A673 (cell line): ENCODE measurements around the gene MOB4. TPM values are rescaled to one million over a fixed set of nuclear protein-coding genes. Genes with fewer than 3 reads are reported as not detected.

ENCODE experiments used
- BruUV-seq: library from RNA; stranded (reverse); fragments of 400-500 nt; replicated peaks from 2 replicates; lab custom pipeline; 2021; lab: Mats Ljungman, UMichigan
- CTCF ChIA-PET: fragments of 300-600 bp; sonication (Branson Sonifier 250); formaldehyde crosslinking; loops from one replicate; lab custom pipeline; 2022; ENCODE audit warnings: antibody characterized with exemption; lab: Charles Lee
- POLR2A ChIA-PET: fragments of 300-600 bp; sonication (Branson Sonifier 250); formaldehyde crosslinking; loops from one replicate; lab custom pipeline; 2022; ENCODE audit warnings: antibody characterized with exemption; ENCODE audit not compliant: low non-redundant PET; lab: Charles Lee
- DNase-seq: peaks from one replicate; pipeline ENCODE4 v3.0.0-alpha.2; 2015; ENCODE audit warnings: low spot score
- H3K27ac ChIP-seq: fragments of 200-600 bp; sonication (generic); 2 replicates; pipeline ENCODE4 v1.5.1; 2016; ENCODE audit warnings: mixed run types, low read depth, mild to moderate bottlenecking, mixed read lengths, antibody characterized with exemption, low read length; ENCODE audit not compliant: poor library complexity, severe bottlenecking
- H3K27me3 ChIP-seq: fragments of 200-600 bp; sonication (generic); replicated peaks from 2 replicates; pipeline ENCODE4 v1.6.1; 2017; ENCODE audit warnings: mixed run types, low read depth, mild to moderate bottlenecking, mixed read lengths, antibody characterized with exemption, low read length; ENCODE audit not compliant: insufficient read depth, poor library complexity
- H3K36me3 ChIP-seq: fragments of 200-600 bp; sonication (generic); 2 replicates; pipeline ENCODE4 v1.6.1; 2016; ENCODE audit warnings: mixed run types, mild to moderate bottlenecking, mixed read lengths, antibody characterized with exemption, low read length; ENCODE audit not compliant: insufficient read depth, poor library complexity, severe bottlenecking
- H3K4me1 ChIP-seq: fragments of 200-600 bp; sonication (generic); 2 replicates; pipeline ENCODE4 v1.6.1; 2017; ENCODE audit warnings: mixed run types, mild to moderate bottlenecking, mixed read lengths, antibody characterized with exemption, low read length; ENCODE audit not compliant: insufficient read depth, poor library complexity, severe bottlenecking
- H3K4me3 ChIP-seq: fragments of 200-600 bp; sonication (generic); 2 replicates; pipeline ENCODE4 v1.5.1; 2016; ENCODE audit warnings: low read depth, mixed run types, mild to moderate bottlenecking, mixed read lengths, low read length; ENCODE audit not compliant: poor library complexity, severe bottlenecking
- H3K9me3 ChIP-seq: fragments of 200-600 bp; sonication (generic); 2 replicates; pipeline ENCODE4 v1.6.1; 2016; ENCODE audit warnings: mixed run types, low read depth, mild to moderate bottlenecking, mixed read lengths, antibody characterized with exemption, low read length; ENCODE audit not compliant: poor library complexity, severe bottlenecking
- EZH2 ChIP-seq: fragments of 200-600 bp; sonication (generic); IDR thresholded peaks from 2 replicates; pipeline ENCODE4 v1.6.1; 2017; ENCODE audit warnings: borderline replicate concordance, low read depth, mild to moderate bottlenecking, mixed read lengths, antibody characterized with exemption, low read length; ENCODE audit not compliant: poor library complexity, severe bottlenecking
- intact Hi-C: fragments of 100-400 bp; cut with micrococcal nuclease; formaldehyde crosslinking; loops from one replicate; pipeline ENCODE4 v1.10.0; 2022; ENCODE audit not compliant: unreplicated experiment
- total RNA-seq: library from RNA; stranded (reverse); gene quantifications from 2 replicates; pipeline ENCODE4 v1.2.3, GENCODE V29; 2021
- TF ChIP-seq, protein P1 (sequence below): fragments of 300-800, 200-600 bp; sonication (generic); conservative IDR thresholded peaks from 2 replicates; pipeline ENCODE4 v1.5.1; 2017; ENCODE audit warnings: low read depth, mild to moderate bottlenecking, antibody characterized with exemption, low read length, moderate library complexity, mixed read lengths

MOB4 gene
- total RNA-seq, 1 experiment from 2014 or later, result 38.0 TPM

DNA sequence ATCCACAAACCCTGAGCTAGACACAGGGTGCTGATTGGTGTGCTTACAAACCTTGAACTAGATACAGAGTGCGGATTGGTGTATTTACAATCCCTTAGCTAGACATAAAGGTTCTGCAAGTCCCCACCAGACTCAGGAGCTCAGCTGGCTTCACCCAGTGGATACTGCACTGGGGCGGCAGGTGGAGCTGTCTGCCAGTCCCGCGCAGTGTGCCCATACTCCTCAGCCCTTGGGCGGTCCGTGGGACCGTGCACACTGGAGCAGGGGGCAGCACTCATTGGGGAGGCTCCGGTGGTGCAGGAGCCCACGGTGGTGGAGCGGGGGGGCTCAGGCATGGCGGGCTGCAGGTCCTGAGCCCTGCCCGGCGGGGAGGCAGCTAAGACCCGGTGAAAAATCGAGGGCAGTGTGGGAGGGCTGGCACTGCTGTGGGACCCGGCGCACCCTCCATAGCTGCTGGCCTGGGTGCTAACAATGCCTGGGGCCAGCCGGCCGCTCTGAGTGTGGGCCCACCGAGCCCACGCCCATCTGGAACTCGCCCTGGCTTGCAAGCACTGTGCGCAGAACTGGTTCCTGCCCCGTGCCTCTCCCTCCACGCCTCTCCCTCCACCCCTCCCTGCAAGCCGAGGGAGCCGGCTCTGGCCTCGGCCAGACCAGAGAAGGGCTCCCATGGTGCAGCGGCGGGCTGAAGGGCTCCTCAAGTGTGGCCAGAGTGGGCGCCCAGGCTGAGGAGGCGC, 75.6 kb downstream of the MOB4 start:
- ChIA-PET CTCF (no interaction called here), POLR2A (no interaction called here)
- H3K9me3 ChIP-seq, result no peaks in the 10 kb centered on the region
- BruUV-seq, result no TSS peak
- no peak for DNase-seq
- peaks cover 3% of the 10 kb centered on the region for H3K4me1 ChIP-seq
- no peak for TF ChIP-seq EZH2
- TF ChIP-seq, protein P1, sequence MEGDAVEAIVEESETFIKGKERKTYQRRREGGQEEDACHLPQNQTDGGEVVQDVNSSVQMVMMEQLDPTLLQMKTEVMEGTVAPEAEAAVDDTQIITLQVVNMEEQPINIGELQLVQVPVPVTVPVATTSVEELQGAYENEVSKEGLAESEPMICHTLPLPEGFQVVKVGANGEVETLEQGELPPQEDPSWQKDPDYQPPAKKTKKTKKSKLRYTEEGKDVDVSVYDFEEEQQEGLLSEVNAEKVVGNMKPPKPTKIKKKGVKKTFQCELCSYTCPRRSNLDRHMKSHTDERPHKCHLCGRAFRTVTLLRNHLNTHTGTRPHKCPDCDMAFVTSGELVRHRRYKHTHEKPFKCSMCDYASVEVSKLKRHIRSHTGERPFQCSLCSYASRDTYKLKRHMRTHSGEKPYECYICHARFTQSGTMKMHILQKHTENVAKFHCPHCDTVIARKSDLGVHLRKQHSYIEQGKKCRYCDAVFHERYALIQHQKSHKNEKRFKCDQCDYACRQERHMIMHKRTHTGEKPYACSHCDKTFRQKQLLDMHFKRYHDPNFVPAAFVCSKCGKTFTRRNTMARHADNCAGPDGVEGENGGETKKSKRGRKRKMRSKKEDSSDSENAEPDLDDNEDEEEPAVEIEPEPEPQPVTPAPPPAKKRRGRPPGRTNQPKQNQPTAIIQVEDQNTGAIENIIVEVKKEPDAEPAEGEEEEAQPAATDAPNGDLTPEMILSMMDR, result no peak
- H3K36me3 ChIP-seq, result no peaks in the 10 kb centered on the region
- intact Hi-C loops, result no loop called here
- no peaks in the 10 kb centered on the region for H3K27me3 ChIP-seq
- no peak overlapping the region for H3K27ac ChIP-seq
- H3K4me3 ChIP-seq, result no peak overlapping the region

DNA sequence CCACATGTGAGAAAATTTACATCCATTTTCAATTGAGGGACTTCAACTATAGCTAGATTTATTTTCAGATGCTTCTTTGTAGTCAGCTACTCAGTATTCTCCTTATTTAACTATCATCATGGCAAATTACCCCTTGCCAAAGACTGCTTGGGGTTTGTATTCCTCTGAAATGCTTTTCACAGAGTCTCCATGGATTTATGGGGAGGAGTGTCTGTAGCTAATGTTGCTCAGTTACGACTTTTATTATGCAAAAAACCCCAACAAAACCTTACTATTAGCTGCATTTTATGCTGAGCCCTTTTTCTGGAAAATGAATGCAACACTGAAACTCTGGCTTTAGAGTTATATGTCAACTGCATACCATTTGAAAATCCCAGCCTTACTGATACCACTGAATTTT, 80.9 kb downstream of the MOB4 start:
- no peak overlapping the region for H3K4me3 ChIP-seq
- H3K36me3 ChIP-seq, result no peaks in the 10 kb centered on the region
- ChIA-PET CTCF (no interaction called here), POLR2A (no interaction called here)
- H3K27ac ChIP-seq, result no peak overlapping the region
- no peaks in the 10 kb centered on the region for H3K9me3 ChIP-seq
- no TSS peak for BruUV-seq
- peak; percentile 33 for DNase-seq
- TF ChIP-seq, protein P1, result no peak
- TF ChIP-seq EZH2, result no peak
- H3K4me1 ChIP-seq, result peaks cover 11% of the 10 kb centered on the region
- intact Hi-C loops, result no loop called here
- no peaks in the 10 kb centered on the region for H3K27me3 ChIP-seq

- TF ChIP-seq, protein P1, result no peak
- TF ChIP-seq EZH2, result no peak
- CTCF ChIA-PET, result no interaction called here
- intact Hi-C loops, result no loop called here
- H3K4me1 ChIP-seq, result peaks cover 11% of the 10 kb centered on the region
- no peak overlapping the region for H3K4me3 ChIP-seq
- no peak for DNase-seq
- BruUV-seq, result no TSS peak
- H3K9me3 ChIP-seq, result no peaks in the 10 kb centered on the region
- POLR2A ChIA-PET, result no interaction called here
- H3K27me3 ChIP-seq, result no peaks in the 10 kb centered on the region
- H3K36me3 ChIP-seq, result no peaks in the 10 kb centered on the region
- H3K27ac ChIP-seq, result no peak overlapping the region
Observed at GRCh38 chr2:197597166-197597565, 81.3 kb downstream of the MOB4 start.
